HG02642 (cell line): ENCODE measurements around the gene SLC19A1.

ENCODE experiments used
- ATAC-seq: cut with Tn5 transposase; IDR thresholded peaks from one replicate; pipeline ENCODE4 v1.9.1; 2021; ENCODE audit warnings: mild to moderate bottlenecking; ENCODE audit not compliant: unreplicated experiment, poor library complexity

SLC19A1 gene

GRCh38 chr21:45522986-45523385 lies 19.3 kb downstream of the SLC19A1 start:
- ATAC-seq, result no peak

GRCh38 chr21:45522381-45522780 lies 19.9 kb downstream of the SLC19A1 start:
- ATAC-seq, result no peak

- ATAC-seq, result no peak
Observed at GRCh38 chr21:45521241-45521640, 21.0 kb downstream of the SLC19A1 start.

GRCh38 chr21:45519182-45519581 lies 23.1 kb downstream of the SLC19A1 start:
- ATAC-seq, result no peak

- no peak for ATAC-seq
Observed at GRCh38 chr21:45518742-45519141, 23.5 kb downstream of the SLC19A1 start.

GRCh38 chr21:45517249-45518065 lies 24.8 kb downstream of the SLC19A1 start:
- ATAC-seq, result no peak

- ATAC-seq, result no peak
Observed at GRCh38 chr21:45516671-45517151, 25.5 kb downstream of the SLC19A1 start.

- ATAC-seq, result no peak
Observed at GRCh38 chr21:45516071-45516670, 26.1 kb downstream of the SLC19A1 start.

GRCh38 chr21:45515241-45516061 lies 26.8 kb downstream of the SLC19A1 start:
- ATAC-seq, result no peak

GRCh38 chr21:45514311-45515021 lies 27.8 kb downstream of the SLC19A1 start:
- no peak for ATAC-seq

- no peak for ATAC-seq
Observed at GRCh38 chr21:45513741-45514310, 28.4 kb downstream of the SLC19A1 start.

- no peak for ATAC-seq
Observed at GRCh38 chr21:45513003-45513717, 29.1 kb downstream of the SLC19A1 start.

GRCh38 chr21:45512626-45513002 lies 29.6 kb downstream of the SLC19A1 start:
- ATAC-seq, result no peak

GRCh38 chr21:45511661-45512431 lies 30.4 kb downstream of the SLC19A1 start:
- ATAC-seq, result no peak

- no peak for ATAC-seq
Observed at GRCh38 chr21:45511007-45511406, 31.2 kb downstream of the SLC19A1 start.

- no peak for ATAC-seq
Observed at GRCh38 chr21:45510466-45510955, 31.7 kb downstream of the SLC19A1 start.

- ATAC-seq, result no peak
Observed at GRCh38 chr21:45509566-45510465, 32.4 kb downstream of the SLC19A1 start.
